ENCODE results near the gene PDE8A.
"Not testable (repeated sequence)": the region's sequence is repeated elsewhere in the genome, so short reads cannot be mapped to it uniquely, and the experiment has no call there.

Gene PDE8A

DNA sequence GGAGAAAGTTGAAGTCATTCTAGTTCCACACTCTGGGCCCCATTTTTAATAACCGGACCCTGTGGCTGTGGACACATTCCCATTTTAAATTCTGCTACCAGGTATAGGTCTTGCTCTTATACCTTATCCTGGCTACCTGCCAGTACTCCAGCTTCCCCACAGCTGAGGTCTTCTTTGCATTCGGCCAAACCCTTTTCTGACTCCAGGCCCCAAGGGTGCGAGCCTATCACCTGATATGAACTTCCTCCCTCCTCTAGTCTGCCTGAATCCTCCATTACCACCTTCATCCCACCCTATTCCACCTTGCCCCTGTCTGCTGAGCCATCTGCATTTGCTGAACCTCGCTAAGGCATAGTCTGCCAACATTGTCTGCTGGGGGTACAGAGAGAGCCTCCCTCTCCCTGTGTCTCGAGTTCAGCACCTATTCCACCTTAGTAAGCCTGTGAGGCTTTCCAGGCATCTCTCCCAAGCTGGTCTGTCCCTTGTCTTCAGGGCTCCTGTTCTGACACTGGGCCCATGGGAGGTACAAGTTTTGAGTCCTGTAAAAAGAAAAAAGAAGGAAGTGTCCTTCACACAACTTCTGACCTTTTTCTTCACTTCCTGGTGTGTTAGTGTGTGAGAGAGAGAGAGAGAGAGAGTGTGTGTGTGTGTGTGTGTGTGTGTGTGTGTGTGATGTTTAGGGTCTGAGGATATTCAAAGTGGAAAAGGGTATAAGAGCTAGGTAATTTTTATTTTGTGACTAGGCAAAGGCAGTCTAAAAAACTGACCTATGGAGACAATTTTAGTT, 27.0 kb downstream of the PDE8A start:
- no peak for DNase-seq (ENCODE audit: low read depth in 4 of 4, low spot score in 1 of 4)

DNA sequence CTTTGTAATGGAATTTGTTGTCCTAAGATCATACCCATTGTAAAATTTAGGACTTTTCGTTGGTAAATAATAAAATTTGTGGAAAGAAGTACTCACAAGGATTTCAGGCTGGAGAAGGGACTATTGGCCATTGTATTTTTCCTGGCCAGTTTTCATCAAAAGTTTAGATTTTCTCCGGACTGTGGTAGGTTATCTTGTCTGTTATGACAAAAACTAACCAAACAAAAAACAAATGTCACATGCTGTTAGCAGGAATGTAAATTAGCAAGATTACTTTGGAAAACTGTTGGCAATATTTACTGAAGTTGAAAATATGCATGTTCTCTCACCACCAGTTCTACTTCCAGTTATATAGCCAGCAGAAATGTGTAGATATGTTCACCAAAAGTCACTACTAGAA, 27.8 kb downstream of the PDE8A start:
- no peak for DNase-seq (ENCODE audit: low read depth in 4 of 4, low spot score in 1 of 4)

- DNase-seq (ENCODE audit: low read depth in 4 of 4, low spot score in 1 of 4), result no peak
Measured at GRCh38 chr15:85010071-85010385, 28.4 kb downstream of the PDE8A start.

DNA sequence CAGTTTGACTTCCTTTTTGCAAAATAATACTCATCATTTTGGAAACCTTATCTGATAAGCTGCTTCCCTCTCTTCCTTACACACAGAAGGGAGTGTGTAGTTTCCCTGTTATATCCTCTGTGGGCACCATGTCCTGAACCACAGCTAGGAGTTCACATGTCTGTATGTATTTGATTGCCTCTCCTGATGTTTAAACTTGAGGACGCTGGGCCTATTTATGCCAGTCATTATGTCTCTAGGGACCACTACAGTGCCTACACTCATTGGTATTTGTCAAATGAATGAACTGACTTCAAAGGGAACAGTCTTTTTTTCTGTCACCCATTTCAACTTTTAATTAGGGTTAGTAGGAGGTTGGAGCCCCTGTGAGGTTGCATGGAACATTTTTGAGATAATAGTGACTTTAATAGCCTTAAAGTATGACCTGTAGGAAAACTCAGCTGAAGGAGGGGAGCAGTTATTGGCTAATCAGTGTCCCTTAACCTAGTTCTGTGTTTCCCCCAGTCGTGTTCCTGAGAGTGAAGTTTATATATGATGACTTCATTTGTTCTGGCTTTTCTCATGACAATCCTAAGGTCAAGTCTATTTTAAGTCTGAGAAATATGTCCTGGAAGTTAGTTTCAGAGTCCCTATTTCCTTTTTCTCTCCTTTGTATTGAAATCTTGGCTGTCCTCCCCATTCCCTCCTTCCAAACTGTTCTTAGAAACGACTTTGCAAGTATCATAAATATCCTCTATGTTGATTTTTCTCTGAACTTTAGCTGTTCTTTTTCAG, 28.9 kb downstream of the PDE8A start:
- no peak for DNase-seq (ENCODE audit: low read depth in 4 of 4, low spot score in 1 of 4)

GRCh38 chr15:85011160-85011571, 29.5 kb downstream of the PDE8A start:
- no peak for DNase-seq (ENCODE audit: low read depth in 4 of 4, low spot score in 1 of 4)

- not testable (repeated sequence) for DNase-seq (ENCODE audit: low read depth in 4 of 4, low spot score in 1 of 4)
Measured at GRCh38 chr15:85011724-85012123, 30.1 kb downstream of the PDE8A start.

DNA sequence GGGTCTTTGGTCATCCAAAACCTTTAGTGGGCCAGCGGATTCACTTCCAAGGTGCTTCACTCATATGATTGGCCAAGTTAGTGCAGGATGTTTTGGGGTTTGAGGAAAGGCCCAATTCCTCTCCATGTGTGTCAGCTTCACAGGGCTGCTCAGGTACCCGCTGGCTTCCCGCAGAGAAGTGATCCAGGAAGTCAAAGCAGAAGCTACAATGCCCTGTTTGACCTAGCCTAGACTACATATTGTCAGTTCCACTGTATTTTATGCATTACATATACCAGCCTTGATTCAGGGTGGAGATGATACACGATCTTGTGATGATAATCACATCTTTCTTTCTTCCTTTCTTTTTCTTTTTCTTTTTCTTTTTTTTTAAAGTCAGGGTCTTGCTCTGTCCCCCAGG, 32.1 kb downstream of the PDE8A start:
- DNase-seq (ENCODE audit: low read depth in 4 of 4, low spot score in 1 of 4), result no peak

GRCh38 chr15:85014932-85015331, 33.3 kb downstream of the PDE8A start:
- DNase-seq (ENCODE audit: low read depth in 4 of 4, low spot score in 1 of 4), result no peak

- DNase-seq (ENCODE audit: low read depth in 4 of 4, low spot score in 1 of 4), result no peak
Measured at GRCh38 chr15:85016275-85016674, 34.6 kb downstream of the PDE8A start.

DNA sequence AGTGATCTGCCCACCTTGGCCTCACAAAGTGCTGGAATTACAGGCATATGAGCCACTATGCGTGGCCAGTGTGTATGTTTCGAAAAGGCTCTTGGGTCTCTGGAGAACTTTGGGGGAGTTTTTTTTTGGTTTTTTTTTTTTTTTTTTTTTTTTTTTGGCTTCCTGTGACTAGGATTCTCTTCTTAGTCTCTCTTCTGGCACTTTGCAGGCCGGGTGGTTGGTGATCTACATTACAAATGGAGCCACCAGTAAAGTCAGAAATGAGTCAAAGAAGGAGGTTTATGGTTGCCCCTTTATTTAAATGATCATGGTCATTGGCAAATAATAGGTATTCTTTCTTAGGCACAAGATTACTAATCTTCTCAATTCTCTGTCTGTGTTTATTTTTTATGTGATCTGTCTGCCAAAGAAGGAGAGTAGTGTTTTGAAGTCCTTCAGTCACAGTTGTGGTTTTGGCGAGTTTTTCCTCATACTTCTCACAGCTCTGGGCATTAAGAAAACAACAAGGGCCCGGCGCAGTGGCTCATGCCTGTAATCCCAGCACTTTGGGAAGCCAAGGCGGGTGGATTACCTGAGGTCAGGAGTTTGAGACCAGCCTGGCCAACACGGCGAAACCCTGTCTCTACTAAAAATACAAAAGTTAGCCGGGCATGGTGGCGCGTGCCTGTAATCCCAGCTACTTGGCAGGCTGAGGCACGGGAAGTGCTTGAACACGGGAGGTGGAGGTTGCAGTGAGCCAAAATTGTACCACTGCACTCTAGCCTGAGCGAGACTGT, 38.3 kb downstream of the PDE8A start:
- no peak for DNase-seq (ENCODE audit: low read depth in 4 of 4, low spot score in 1 of 4)

GRCh38 chr15:85021409-85021808, 39.8 kb downstream of the PDE8A start:
- DNase-seq (ENCODE audit: low read depth in 4 of 4, low spot score in 1 of 4), result no peak

DNA sequence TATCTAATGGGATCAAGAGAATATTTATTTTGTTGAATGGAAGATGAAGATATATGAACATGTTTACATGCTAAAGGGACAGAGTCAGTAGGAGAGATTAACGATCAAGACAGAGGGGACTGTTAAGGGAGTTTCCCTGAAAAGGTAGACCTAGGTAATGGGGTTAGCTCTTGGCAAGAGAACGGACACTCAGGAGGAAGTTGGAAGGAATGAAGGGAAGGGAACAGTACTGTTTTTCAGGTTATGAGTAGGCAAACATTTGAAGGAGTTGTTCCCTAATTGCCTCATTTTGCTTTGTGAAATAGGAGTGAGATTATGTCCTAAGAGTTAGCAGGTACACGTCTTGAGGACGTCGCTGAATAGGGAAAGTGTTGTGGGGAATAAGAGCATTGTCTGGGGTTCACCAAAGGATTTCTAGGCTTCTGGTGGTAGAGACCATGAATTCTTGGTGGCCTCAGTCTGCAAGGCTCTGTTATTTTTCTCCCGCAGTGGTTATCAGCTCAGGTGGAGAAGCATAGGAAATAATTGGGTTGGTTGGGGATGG, 41.3 kb downstream of the PDE8A start:
- DNase-seq (ENCODE audit: low read depth in 4 of 4, low spot score in 1 of 4), result no peak

GRCh38 chr15:85024003-85024402, 42.3 kb downstream of the PDE8A start:
- DNase-seq (ENCODE audit: low read depth in 4 of 4, low spot score in 1 of 4), result no peak

- DNase-seq (ENCODE audit: low read depth in 4 of 4, low spot score in 1 of 4), result no peak
Measured at GRCh38 chr15:85024509-85025336, 43.1 kb downstream of the PDE8A start.

GRCh38 chr15:85025516-85026251, 44.0 kb downstream of the PDE8A start:
- no peak for DNase-seq (ENCODE audit: low read depth in 4 of 4, low spot score in 1 of 4)

GRCh38 chr15:85026304-85027032, 44.8 kb downstream of the PDE8A start:
- no peak for DNase-seq (ENCODE audit: low read depth in 4 of 4, low spot score in 1 of 4)

DNA sequence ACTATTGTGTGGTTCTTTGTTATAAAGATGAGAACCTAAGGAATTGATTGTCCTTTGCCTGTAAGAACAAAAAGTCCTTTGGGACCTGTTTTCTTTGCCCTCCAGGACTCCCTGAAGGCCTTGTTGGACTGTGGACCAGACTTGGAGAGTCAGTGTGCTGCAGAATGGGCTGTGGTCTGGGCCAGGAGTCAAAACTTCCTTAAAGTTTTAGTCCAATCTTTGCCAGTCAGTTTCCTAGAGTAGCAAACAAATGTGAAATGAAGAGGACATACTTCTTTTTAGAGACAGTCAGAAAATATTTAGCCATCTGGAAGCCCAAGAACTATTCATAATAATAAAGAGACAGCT, 45.4 kb downstream of the PDE8A start:
- DNase-seq (ENCODE audit: low read depth in 4 of 4, low spot score in 1 of 4), result no peak

DNA sequence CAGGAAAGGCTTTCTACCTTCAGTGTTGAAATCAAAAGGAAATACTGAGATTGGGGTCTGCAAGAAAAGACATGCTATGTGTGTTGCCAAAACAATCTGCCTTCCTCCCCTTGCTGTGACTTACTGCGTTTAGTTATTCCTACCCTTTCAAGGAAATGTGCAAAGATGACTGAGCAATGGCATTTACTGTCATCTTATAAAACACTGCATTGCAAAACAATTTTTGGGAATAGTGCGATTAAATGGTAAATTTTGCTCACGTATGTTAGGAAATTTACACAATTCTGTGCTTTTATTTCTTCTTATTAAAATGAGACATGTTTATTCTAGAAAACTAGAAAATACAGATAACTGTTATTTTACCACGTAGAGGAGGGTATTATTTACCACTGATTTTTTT, 45.8 kb downstream of the PDE8A start:
- no peak for DNase-seq (ENCODE audit: low read depth in 4 of 4, low spot score in 1 of 4)

- no peak for DNase-seq (ENCODE audit: low read depth in 4 of 4, low spot score in 1 of 4)
Measured at GRCh38 chr15:85028416-85028815, 46.8 kb downstream of the PDE8A start.

DNA sequence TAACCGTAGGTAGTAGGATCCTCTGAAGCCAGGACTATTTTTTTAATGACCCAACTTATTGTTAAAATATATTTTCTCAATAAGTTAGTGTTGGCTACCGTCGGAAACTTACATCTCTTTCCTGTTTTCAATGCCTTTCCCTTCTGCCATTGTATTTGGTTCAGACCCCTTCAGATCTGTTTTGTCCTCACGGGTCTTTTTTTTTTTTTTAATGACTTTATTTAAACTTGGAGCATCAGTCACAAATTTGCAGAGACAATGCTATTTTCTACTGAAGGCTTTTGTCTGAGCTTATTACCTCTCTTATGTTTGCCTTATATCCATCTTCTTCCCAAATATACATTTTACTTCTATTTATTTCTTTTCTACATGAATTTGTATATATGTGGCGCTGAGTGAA, 47.6 kb downstream of the PDE8A start:
- no peak for DNase-seq (ENCODE audit: low read depth in 4 of 4, low spot score in 1 of 4)

Measured in stimulated activated CD4-positive, alpha-beta T cell treated with anti-CD3 and anti-CD28 coated beads, Interleukin-1b, Interleukin-23, amount 100 ng/mL, for 24 hours (primary cell).